ENCODE results near the gene ANKRD18A.
"Not testable (repeated sequence)": the region's sequence is repeated elsewhere in the genome, so short reads cannot be mapped to it uniquely, and the experiment has no call there.

DNA sequence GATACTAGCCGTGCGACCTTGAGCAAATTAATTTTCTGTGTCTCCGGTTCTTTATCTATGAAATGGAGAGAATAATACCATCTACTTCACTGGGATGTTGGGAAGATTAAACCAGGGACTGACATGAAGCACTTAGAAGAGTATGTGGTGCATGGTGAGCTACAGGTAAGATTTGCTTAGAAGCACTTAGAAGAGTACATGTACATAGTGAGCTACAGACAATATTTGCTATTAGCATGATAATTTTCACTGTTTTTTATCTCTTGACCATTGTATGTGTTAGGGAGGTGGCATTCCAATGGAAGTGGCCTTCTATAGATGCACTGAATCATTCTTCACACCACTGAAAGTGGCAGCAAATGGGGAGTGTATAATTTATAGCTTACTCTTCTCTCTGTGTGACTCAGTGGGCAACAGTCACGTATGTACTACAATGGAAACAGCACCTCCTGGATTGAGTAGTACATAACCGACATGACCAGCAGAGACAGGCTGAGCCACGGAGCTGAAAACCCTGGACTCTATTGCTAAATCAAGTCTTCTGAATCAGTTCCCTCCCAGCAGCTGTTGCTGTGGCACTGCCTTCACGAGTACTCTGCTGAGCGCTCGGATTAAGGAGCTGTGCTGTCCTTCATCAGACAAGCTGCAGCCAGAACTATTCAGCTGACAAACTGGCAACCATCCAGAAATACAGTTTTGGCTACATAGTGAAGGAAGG, 28.9 kb downstream of the ANKRD18A start:
- TF ChIP-seq CTCF (IDR thresholded peaks at IDR 0.05); EZH2 (IDR thresholded peaks at IDR 0.05; ENCODE audit: borderline replicate concordance, insufficient read depth, low read depth, low read length, poor library complexity, severe bottlenecking): not testable (repeated sequence)
